HG03159 (cell line): Measurements from ENCODE around the gene SUMF1.
A peak's percentile ranks its signal among the peaks of the same experiment; 100 is the strongest.

ENCODE experiments used
- ATAC-seq: cut with Tn5 transposase; IDR thresholded peaks from one replicate; pipeline ENCODE4 v1.9.1; 2021; ENCODE audit warnings: mild to moderate bottlenecking, moderate library complexity; ENCODE audit not compliant: unreplicated experiment

Gene SUMF1

DNA sequence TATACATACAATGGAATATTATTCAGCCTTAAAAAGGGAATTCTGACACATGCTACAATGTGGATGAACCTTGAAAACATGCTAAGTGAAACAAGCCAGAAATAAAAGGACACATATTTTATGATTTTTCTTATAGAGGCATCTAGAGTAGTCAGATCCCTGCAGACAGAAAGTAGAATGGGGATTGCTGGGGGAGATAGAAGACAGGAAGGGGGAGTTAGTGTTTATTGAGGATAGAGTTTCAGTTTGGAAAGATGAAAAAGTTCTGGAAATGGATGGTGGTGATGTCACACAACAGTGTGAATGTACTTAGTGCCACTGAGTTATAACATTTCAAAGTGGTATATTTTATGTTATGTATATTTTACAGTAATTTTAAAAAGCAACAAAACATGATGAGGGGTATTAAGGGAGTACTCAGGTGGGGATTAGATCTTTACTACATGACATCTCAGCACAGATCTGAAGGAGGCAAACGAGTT is 30.8 kb upstream of the SUMF1 start:
- no peak for ATAC-seq

DNA sequence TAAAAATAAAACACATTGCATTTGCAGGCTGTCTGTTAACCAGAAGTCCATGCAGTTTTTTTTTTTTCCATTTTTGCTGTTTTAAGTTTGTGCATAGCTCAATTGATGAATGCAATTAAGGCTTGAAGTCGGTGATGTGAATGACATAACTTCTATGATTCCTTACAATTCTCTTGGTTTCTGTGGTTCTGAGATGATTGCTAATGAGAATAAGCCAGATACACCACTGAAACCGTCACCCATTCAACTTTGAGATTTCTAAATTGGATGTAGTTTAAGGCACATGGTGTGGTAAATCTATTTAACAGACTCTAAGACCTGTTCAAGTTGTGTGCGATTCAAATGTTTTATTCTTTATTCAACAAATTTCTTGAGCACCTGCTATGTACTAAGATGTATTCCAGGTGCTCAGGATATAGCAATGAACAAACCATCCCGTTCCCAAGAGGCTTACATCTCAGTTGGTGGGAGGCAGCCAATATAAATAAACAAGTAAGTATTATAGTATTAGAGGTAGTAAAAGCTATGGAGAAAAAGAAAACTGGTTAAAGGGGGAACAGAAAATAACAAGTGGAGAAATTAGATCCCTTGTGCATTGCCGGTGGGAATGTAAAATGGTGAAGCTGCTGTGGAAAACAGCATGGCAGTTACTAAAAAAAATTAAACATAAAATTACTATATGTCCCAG is 30.1 kb upstream of the SUMF1 start:
- no peak for ATAC-seq

DNA sequence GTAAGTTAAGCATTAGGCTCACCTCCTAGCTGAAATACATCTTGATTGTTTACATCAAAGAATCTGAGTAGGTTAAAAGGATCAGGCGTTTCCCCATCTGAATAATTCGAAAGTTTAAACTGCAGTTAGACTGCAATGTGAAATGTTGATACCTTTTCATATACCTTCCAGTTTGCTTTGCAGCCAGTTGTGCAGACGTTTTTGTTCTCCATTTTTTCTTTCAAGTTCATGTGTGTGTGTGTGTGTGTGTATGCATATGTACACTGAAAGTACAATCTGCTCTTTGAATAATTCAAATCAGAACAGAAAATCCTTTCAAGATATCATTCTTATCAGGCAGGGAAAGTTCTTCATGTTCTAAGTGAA is 29.0 kb upstream of the SUMF1 start:
- no peak for ATAC-seq

DNA sequence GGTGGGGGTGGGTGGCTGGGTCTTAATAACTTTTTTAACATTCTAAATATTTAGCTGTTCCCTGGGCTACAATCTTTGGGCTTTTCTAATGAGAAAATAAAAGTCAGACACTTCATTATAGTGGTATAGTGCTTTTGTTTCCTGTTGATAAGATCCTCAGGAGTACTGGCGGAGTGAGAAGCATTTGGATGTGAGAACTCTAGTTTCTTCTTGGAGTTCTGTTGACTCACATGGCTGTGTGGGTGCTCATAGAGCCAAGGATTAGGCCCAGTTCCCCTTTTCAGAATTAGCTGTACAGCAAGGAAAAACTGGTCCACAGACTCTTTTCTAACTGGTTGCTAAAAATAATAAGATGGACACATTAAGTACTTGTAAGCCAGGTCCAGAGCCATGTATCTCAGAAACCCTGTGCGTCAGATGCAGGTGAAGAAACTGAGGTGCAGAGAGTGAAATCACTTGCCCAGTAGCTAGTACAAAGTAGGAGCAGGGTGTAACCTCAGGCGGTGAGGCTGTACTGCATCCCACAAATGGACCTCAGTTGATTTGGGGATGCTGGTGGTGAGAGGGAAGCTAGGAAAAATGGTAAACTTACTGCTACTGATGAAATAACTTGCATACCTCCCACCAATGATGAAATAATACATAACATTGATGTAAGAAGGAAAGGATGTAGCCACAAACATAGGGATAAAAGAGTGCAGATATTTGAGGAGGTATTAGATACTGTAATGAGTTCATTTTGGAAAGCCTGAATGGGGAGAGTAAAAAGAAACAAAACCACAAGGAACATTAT is 28.4 kb upstream of the SUMF1 start:
- ATAC-seq: no peak

DNA sequence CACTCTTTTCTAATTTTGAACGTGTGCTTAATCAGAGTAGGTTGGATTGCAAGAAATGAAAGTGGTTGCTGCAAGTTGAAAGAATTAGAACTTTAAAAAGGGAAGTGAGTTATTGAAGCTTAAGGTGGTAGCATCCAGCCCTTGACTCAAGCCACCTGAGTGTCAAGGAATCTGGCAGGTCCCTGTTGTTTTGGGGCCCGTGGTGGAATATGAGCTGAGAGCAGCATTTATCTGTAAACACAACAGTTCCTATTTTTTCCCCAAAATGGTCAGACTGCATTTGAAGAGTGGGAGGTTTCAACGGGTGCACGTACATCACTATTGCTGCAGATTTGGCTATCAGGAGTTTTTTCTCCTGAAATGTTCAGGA is 27.8 kb upstream of the SUMF1 start:
- ATAC-seq: peak; percentile 26

DNA sequence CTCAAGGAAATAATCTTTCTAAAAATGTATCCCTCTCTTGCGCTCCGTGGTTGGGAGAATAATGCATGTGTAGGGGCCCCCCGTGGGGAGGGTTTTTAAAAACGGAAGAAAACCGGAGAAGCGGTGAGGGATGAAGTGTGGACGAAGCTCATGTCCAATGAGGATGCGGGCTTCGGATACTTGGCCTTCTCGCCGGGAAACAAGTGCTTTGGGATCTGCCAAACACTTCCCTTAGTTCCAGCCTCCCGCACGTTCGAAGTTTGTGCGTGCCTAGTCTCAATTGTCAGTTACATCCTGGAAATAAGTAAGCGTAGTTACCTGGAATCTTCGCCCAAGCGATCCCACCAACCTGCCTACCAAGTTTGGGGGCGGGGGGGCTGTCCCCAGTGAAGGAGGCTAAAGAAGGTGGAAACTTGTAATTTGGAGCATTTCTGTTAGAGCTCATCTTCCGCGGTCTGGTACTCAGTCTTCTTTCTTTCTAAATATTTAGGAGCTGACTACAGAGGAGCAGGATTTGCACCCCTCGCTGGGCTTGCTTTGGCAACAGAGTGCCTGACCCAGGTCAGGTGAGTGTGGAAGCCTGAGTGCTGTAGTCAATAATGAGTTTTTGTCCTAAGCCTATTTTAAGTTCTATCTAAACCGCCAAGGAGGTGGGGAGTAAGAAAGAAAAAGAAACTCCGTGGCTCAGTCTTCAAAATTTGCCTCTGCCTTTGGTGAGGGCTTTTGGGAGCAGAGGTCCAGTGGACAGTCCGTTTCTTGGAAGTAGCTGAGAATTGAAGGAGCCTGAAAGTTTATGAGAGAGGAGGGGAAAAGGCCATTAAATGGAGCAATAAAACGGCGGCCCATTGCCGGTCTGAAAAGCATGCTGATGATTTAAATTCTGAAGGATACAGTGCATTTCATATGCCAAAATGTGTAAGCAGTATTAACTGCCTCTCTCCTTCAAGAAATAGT is 27.1 kb upstream of the SUMF1 start:
- no peak for ATAC-seq

DNA sequence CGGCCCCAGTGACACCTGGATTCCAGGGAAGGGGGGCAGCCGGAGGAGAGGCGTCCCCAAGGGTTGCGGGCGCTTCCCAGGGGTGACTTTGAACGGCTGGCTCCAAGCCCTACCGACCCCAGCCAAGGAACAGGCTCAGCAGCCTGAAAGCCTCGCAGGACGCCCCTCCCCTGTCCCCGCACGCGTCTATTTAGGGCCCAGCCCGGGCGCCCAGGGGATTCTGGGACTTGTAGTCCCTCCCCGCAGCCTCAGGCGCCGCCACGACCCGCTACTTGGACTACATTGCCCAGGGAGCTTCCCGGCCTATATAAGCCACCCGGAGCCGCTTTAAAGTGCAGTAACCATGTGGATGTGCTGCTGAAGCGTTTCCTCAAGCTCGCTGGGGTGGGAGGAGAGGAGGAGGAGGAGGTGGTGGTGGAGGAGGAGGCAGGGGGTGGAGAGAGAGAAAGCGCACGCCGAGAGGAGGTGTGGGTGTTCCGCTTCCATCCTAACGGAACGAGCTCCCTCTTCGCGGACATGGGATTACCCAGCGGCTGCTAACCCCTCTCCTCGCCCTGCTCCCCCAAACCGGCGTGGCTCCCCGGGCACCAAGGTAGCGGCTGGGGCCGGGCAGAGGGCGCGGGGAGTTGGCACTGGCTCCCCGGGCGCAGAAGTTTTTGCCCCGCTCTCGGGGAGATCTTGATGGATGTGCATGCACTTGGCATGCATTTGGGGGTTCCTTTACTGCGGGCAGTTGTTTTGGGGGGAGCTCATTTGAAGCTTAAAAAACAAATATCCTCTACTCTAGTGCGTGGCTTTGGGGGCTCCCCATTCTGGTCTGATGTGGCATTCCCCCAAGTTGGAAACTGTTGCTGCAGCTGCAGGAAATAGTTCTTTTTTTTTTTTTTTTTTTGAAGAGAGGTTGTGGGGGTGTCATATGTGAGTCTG is 26.2 kb upstream of the SUMF1 start, which contains the start of gene ITPR1:
Gene ITPR1 (plus strand): TSS at position 335 of the 927 bp plus-strand sequence. CDS start 23,144 bp downstream, outside the sequence.
- ATAC-seq: peak; percentile 94

DNA sequence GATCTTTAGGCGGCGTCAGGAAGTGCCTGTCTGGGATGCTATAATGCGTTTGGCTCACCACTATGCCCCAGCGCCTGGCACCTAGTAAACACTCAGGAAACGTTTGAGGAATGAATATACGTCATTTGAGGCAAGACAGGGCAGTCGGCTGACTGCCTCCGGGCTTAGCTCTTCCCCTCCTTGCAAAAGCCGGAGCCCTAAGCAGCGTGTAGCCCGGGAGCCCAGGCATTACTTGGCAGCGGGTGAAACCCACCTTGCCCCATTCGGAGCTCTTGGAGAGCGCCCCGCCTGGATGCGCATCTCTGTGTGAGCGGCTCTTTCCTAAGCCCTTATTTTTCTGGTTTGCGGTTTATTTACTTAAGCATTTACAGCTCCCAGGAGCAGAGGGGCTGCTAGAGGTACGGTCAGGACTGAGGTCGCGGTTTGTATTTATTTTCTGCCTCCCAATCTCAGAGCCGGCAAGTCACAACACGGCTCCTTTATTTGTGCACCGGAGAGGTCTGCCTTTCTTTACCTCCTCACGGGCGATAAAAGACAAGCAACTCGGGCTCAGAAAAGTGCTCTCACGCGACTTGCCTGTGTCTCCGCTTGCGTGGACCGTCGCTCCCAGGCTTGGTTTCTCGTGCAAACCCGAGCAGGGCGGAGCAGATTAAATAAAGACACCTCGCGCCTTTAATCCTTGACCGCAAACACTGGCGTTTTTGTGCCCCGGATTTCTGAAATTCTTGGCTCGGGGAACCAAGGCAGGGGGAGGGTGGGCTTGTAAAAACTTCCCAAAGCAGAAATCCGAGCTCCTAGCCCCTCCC is 25.3 kb upstream of the SUMF1 start:
- no peak for ATAC-seq

DNA sequence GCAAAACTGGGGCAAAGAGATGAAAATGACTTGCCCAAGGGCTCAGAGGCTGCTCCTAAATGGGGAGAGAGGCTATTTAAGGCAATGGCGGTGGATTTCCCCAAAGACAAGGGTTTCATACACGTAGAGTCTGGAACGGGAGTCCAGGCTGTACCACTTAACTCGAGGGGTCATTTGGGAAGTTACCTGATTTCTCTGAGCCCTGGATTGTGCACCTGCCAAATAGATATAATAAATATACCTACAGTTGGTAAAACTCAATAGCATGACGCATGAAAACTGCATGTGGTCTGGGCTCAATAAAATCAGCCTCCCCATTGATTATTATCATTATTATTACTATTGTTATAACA is 24.8 kb upstream of the SUMF1 start:
- ATAC-seq: no peak

DNA sequence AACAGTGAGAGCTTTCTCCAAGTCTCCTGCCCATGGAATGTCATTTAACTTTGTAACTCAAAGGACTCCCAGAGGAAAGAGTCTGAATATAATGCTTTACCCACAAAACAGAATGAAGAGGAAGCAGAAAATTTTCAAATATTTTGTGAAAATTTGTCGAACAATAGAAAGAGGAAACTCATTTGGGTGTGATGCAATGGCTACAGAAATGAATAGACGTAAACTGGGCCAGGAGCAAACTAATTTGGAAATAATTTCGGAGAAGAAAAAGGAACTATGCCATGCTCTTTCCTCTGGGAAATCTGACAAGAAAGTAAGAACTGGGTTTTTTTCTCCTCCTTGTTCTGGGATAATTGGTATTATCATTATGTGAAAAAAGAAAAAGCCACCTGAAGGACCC is 11.2 kb upstream of the SUMF1 start:
- ATAC-seq: no peak

DNA sequence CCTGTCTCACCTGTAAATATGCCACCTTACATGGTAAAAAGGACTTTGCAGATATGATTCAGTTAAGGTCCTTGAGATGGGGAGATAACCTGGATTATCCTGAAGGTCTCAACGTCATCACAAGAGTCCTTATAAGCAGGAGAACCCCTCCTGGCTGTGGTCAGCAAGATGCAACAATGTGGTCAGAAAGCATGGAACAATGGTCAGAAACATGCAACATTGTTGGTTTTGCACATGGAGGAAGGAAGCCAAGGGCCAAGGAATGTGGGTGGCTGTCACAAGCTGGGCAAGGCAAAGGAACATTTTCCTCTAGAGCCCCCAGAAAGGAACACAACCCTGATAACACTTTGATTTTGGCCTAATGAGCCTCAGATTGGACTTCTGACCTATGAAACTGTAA is 9.4 kb upstream of the SUMF1 start:
- ATAC-seq: no peak

DNA sequence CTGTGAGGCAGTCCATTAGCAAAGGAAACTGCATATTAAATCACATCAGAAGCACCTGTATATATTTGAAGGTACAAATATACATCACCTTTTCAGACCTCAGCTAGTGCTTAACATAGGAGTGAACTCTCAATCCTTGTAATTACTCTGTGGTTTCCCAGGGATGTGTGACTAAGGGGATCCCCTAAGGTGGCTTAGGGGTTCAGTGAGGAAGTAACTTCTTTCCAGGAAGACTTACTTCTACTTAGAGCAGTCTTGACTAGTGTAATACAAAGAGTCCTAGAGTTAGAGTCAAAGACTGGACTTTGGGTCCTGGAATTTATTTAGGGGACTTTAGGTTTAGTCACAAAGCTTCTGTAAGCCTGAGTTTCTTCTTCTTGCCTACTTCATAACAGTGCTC is 8.7 kb upstream of the SUMF1 start:
- ATAC-seq: no peak

DNA sequence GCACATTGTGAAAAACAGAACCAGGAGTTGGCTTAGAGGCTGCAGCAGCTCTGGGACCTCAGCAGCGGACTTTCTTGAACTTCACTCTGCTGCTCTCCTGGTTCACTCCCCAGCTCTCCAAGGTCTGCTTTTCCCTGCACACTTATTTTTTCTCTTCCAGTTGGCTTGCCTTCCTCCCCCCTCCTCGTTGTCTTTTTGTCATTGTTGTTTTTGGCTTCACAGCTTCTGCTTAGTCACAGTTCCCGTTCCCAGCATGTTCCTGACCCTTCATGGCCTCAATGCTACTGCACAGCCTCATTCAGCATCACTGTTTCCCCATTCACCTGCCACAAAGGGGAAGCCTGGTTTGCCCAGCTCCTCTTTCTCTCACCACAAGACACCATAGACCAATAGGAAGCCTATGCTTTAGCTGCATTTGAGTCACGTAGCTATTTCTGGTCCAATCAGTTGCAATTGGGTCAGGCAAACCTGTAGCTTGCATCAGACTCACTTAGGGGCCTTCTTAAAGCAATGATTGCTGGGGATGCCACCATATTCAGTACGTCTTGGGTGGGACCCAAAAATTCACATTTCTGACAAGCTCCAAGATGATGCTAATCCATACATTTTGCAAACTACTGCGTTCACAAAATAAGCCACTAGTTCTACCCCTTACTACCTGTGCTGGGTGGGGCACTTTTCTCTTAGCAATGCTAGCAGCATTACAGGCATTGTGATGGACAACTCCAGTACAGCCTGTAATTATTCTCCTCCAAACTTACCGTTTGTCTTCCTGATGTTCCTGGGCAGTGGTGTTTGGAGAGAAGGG is 7.8 kb upstream of the SUMF1 start:
- ATAC-seq: peak; percentile 61

DNA sequence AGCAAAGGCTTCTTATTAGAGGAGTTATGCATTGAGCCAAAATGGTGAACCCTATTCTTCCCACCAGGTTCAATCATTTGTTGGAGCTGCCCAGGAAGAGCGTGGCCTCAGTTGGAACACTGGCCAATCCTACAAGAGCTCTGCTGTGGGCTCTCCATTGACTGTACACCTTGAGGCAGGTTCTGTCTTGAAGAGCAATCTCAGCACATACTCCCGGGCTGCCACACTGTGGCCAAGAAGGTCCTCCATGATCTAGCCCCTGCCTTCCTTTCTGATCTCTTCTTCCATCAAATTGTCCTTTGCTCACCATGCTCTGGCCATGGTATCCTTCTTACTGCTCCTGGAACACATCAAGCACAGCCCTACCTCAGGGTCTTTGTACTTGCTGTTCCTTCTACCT is 5.7 kb upstream of the SUMF1 start:
- ATAC-seq: no peak

DNA sequence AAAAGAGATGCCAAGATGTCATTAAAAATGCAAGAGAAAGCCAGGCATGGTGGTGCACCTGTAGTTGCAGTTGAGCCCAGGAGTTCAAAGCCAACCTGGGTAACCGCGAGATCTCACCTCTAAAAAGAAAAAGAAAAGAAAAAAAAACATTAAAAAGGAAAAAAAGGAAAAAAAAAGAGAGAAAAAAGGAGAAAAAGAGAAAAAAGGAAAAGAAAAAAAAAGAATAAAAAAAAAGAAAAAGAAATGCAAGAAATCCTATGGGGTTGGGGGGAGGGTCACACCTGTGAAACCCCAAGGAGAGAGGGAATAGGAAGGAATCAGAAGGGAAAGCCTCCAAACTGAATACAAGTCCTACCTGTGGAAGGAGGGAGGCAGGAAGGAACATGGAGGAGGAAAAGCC is 5.2 kb upstream of the SUMF1 start:
- ATAC-seq: no peak

DNA sequence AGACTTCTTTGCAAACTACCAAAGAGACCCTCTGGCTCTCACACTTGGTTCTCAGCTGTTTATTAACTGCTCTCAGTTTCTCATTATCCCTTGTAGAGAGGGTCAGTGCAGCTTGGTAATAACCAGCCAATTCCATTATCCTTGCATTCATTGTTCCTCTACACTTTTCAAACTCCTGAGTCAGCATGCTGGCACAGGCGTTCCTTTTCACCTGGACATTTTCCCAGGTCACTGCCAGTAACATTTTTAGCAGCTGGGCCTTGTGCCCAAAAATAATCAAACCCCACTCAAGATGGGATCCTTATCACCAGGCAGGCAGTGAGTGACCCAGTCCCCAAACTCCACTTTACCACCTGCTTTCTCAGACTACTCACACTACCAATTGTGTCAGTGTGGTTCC is 4.8 kb upstream of the SUMF1 start:
- ATAC-seq: no peak

DNA sequence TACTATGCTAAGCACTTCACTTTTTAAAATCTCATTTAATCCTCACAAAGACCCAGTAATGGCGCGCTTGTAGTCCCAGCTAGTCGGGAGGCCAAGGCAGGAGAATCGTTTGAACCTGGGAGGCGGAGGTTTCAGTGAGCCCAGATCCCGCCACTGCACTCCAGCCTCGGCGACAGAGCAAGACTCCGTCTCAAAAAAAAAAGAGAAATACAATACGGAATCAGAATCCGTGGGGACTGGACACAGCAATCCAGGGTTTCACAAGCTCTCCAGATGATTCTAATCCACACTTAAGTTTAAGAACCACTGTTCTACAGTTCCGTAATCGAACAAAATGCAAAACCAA is 426 bp upstream of the SUMF1 start:
- no peak for ATAC-seq

DNA sequence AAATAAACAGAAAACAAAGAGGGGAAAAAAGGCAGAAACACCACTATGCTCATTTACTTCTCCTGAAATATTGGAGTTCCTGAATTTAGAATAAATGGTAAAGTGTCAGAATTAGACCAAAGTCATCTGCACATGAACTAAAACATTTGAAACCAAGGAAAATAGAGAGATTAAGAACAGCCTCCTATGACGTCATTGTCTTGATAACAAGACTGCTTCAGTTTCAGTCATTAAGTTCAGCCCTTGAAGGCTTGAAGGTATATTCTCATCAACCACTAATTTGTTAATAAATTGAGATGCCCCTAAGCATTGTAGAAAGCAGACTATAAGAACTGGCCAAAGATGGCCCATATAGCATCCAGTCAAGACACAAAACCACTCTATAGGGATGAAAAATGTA is 2.5 kb downstream of the SUMF1 start:
- no peak for ATAC-seq
